ENCODE data around the gene SLC4A11.

DNA sequence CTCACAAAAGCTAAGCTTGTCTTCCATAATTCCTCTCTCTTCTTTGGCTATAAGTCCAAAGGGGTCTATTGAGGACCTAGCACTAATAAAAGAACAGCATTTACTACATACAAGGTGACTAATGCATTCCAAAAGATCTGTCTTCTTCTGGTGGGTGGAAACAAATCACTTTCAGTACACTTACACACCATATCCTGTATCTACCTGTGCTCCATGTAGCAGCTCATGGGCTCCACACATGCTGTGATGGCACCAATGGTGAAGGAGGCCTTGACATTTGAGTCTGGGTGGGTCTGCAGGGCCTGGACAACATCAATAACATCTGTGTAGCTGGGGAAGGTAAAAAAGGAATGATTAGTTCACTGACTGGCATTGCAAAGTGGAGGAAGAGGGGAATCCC lies 42.4 kb upstream of the SLC4A11 start:
- TF ChIP-seq, protein P1, sequence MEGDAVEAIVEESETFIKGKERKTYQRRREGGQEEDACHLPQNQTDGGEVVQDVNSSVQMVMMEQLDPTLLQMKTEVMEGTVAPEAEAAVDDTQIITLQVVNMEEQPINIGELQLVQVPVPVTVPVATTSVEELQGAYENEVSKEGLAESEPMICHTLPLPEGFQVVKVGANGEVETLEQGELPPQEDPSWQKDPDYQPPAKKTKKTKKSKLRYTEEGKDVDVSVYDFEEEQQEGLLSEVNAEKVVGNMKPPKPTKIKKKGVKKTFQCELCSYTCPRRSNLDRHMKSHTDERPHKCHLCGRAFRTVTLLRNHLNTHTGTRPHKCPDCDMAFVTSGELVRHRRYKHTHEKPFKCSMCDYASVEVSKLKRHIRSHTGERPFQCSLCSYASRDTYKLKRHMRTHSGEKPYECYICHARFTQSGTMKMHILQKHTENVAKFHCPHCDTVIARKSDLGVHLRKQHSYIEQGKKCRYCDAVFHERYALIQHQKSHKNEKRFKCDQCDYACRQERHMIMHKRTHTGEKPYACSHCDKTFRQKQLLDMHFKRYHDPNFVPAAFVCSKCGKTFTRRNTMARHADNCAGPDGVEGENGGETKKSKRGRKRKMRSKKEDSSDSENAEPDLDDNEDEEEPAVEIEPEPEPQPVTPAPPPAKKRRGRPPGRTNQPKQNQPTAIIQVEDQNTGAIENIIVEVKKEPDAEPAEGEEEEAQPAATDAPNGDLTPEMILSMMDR (conservative IDR thresholded peaks at IDR 0.05; ENCODE audit: low read depth, low read length), result no peak
- no peak for TF ChIP-seq EZH2 (IDR thresholded peaks at IDR 0.05; ENCODE audit: borderline replicate concordance, low read depth, low read length, poor library complexity, severe bottlenecking)

Measured in A673 (cell line).